Measurements from ENCODE around the gene METTL13.
A peak's percentile ranks its signal among the peaks of the same experiment; 100 is the strongest.

DNA sequence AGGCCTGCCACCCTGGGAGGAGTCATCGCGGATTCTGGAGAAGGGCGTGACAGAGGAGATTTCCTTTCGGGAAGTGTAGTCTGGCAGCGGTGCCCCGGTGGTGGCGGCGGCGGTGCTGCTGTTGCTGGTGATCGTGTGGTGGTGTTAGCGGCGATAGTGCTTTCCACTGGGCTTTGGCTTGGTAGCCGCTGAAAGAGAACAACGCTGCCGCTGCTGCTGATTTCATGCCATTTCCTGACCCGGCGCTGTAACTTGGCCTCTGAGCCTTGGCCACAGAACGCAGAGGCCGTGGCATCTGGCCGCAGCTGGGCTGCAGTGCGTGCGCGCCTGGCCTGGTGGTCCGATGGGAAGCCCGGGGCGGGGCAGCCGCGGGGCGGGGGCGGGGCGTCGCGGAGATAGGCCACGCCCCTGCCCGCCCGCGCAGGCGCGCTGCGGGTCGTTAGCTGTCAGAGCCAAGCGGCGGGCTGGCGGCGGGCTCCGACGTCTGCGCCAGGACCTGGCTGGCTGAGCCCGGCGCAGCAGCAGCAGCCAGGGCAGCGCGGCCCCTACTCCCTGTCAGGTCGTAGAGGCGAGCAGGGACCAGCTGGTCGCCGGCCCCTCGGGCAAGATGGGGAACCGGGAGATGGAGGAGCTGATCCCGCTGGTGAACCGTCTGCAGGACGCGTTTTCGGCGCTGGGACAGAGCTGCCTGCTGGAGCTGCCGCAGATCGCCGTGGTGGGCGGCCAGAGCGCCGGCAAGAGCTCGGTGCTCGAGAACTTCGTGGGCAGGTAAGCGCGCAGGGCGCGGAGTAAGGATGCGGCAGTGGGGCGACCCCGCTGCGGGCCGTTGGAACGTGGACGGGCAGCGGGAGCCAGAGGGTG, 59.8 kb downstream of the METTL13 start, which contains the start of gene DNM3:
- no peak for TF ChIP-seq EP300 (IDR thresholded peaks at IDR 0.05; ENCODE audit: borderline replicate concordance in 1 of 2, low read depth in 2 of 2, low read length in 2 of 2)
- peak; percentile 88; the same call in 1 of the 2 replicates for TF ChIP-seq RBBP5 (IDR thresholded peaks at IDR 0.05; ENCODE audit: borderline replicate concordance, low read depth, low read length)
- TF ChIP-seq, protein P1, sequence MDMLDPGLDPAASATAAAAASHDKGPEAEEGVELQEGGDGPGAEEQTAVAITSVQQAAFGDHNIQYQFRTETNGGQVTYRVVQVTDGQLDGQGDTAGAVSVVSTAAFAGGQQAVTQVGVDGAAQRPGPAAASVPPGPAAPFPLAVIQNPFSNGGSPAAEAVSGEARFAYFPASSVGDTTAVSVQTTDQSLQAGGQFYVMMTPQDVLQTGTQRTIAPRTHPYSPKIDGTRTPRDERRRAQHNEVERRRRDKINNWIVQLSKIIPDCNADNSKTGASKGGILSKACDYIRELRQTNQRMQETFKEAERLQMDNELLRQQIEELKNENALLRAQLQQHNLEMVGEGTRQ (IDR thresholded peaks at IDR 0.05; ENCODE audit: low read length) = no peak
- TF ChIP-seq, protein P2, sequence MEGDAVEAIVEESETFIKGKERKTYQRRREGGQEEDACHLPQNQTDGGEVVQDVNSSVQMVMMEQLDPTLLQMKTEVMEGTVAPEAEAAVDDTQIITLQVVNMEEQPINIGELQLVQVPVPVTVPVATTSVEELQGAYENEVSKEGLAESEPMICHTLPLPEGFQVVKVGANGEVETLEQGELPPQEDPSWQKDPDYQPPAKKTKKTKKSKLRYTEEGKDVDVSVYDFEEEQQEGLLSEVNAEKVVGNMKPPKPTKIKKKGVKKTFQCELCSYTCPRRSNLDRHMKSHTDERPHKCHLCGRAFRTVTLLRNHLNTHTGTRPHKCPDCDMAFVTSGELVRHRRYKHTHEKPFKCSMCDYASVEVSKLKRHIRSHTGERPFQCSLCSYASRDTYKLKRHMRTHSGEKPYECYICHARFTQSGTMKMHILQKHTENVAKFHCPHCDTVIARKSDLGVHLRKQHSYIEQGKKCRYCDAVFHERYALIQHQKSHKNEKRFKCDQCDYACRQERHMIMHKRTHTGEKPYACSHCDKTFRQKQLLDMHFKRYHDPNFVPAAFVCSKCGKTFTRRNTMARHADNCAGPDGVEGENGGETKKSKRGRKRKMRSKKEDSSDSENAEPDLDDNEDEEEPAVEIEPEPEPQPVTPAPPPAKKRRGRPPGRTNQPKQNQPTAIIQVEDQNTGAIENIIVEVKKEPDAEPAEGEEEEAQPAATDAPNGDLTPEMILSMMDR (IDR thresholded peaks at IDR 0.05; ENCODE audit: control extremely low read depth in 1 of 3, insufficient read depth in 1 of 3, low read depth in 1 of 3, low read length in 3 of 3) = no peak
